A549 (cell line): Measurements from ENCODE around the gene NPW.

Experiments
- CHD2 ChIP-seq: fragments of 150-350 bp; IDR thresholded peaks from 2 replicates; pipeline ENCODE4 v1.6.1; 2014; ENCODE audit warnings: low read length; ENCODE audit not compliant: partially characterized antibody
- ESRRA ChIP-seq: fragments of 150-350 bp; IDR thresholded peaks from 2 replicates; pipeline ENCODE4 v1.6.1; 2014; ENCODE audit warnings: mild to moderate bottlenecking, low read length, borderline replicate concordance
- POLR2A ChIP-seq: IDR thresholded peaks from 2 replicates; pipeline ENCODE4 v1.6.1; 2012; ENCODE audit warnings: mild to moderate bottlenecking, low read length
- TF ChIP-seq, protein P1 (sequence below): IDR thresholded peaks from 2 replicates; pipeline ENCODE4 v1.6.1; 2012

- TF ChIP-seq POLR2A (no peak), ESRRA (no peak), CHD2 (no peak)
- TF ChIP-seq, protein P1, sequence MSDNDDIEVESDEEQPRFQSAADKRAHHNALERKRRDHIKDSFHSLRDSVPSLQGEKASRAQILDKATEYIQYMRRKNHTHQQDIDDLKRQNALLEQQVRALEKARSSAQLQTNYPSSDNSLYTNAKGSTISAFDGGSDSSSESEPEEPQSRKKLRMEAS: no peak
These were observed 37.3 kb downstream of the NPW start for GRCh38 chr16:2056681-2057407.
